ENCODE results near the gene STK10. TPM values are rescaled to one million over a fixed set of nuclear protein-coding genes. Genes with fewer than 3 reads are reported as not detected.

Gene STK10
- total RNA-seq, 2 donors from 2014 or later, result 25.6 to 39.2 TPM

DNA sequence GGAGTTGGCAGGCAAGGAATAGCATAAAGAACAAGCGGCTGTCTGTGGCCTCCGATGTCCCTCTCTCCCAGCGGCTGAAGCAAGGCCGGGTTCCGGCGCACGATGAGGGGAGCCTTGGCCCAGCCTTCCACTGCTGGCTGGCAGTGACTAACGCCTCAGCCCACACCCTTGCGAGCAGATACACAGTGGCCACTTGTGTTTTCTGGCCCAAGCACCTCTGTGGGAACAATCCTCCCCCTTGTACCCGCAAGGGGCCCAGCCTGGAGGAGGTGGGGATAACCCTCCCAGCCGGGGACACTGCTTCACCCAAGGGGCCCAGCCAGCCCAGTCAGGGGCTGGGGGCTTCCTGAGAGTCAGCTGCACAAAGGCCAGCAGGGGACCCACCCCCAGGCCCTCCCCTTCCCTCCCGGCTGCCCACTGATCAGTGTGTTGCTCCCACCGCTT is 23.2 kb downstream of the STK10 start:
- H3K27me3 ChIP-seq (replicated peaks; ENCODE audit: insufficient read depth), result no peaks in the 10 kb centered on the region
- H3K36me3 ChIP-seq, result no peaks in the 10 kb centered on the region
- peaks cover 0 to under 1% of the 10 kb centered on the region in 2 donors for H3K4me1 ChIP-seq (ENCODE audit: control insufficient read depth in 1 of 2, low read depth in 2 of 2)
- no peak overlapping the region for H3K27ac ChIP-seq
- DNase-seq (ENCODE audit: low spot score) (no peak), ATAC-seq (ENCODE audit: insufficient number of reproducible peaks, low FRiP score, low read depth) (no peak)
- no peak overlapping the region for H3K4me3 ChIP-seq
- TF ChIP-seq CTCF (IDR thresholded peaks at IDR 0.05), result no peak
- no peaks in the 10 kb centered on the region for H3K9me3 ChIP-seq

DNA sequence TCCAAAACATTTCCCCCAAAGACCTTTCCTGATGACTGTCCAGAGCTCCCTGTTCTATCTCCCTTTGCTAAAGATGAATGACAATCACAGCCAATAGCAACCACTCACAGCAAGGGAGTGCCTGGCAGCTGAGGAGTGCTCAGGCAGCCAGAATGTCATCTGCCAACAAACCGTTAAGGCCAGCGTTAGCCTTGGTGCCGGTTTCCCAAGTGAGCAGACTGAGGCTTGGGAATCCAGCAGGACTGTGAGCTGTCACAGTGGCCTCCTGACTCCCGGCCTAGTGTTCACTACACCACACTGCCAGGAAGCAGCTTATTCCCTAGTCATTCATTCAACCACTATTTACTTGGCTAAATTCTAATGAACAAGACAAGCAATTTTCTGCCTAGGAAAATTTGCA is 24.7 kb downstream of the STK10 start:
- H3K4me3 ChIP-seq, result no peak overlapping the region
- H3K9me3 ChIP-seq, result no peaks in the 10 kb centered on the region
- TF ChIP-seq CTCF (IDR thresholded peaks at IDR 0.05), result no peak
- H3K27ac ChIP-seq, result no peak overlapping the region
- no peaks in the 10 kb centered on the region for H3K4me1 ChIP-seq (ENCODE audit: control insufficient read depth in 1 of 2, low read depth in 2 of 2)
- no peaks in the 10 kb centered on the region for H3K36me3 ChIP-seq
- DNase-seq (ENCODE audit: low spot score), result no peak
- no peak for ATAC-seq (ENCODE audit: insufficient number of reproducible peaks, low FRiP score, low read depth)
- H3K27me3 ChIP-seq (replicated peaks; ENCODE audit: insufficient read depth), result no peaks in the 10 kb centered on the region

GRCh38 chr5:172162987-172163343 is 25.1 kb downstream of the STK10 start:
- DNase-seq (ENCODE audit: low spot score), result no peak
- Histone ChIP-seq H3K4me3 (no peak overlapping the region), H3K4me1 (ENCODE audit: control insufficient read depth in 1 of 2, low read depth in 2 of 2) (no peaks in the 10 kb centered on the region), H3K27me3 (replicated peaks; ENCODE audit: insufficient read depth) (no peaks in the 10 kb centered on the region), H3K27ac (no peak overlapping the region), H3K9me3 (no peaks in the 10 kb centered on the region), H3K36me3 (no peaks in the 10 kb centered on the region)
- TF ChIP-seq CTCF (IDR thresholded peaks at IDR 0.05), result no peak
- ATAC-seq (ENCODE audit: insufficient number of reproducible peaks, low FRiP score, low read depth), result no peak

- H3K27ac ChIP-seq, result no peak overlapping the region
- no peak overlapping the region for H3K4me3 ChIP-seq
- no peaks in the 10 kb centered on the region for H3K4me1 ChIP-seq (ENCODE audit: control insufficient read depth in 1 of 2, low read depth in 2 of 2)
- TF ChIP-seq CTCF (IDR thresholded peaks at IDR 0.05), result no peak
- no peaks in the 10 kb centered on the region for H3K27me3 ChIP-seq (replicated peaks; ENCODE audit: insufficient read depth)
- H3K36me3 ChIP-seq, result no peaks in the 10 kb centered on the region
- ATAC-seq (ENCODE audit: insufficient number of reproducible peaks, low FRiP score, low read depth) (no peak), DNase-seq (ENCODE audit: low spot score) (no peak)
- no peaks in the 10 kb centered on the region for H3K9me3 ChIP-seq
Observed at GRCh38 chr5:172162323-172162986, 25.6 kb downstream of the STK10 start.

DNA sequence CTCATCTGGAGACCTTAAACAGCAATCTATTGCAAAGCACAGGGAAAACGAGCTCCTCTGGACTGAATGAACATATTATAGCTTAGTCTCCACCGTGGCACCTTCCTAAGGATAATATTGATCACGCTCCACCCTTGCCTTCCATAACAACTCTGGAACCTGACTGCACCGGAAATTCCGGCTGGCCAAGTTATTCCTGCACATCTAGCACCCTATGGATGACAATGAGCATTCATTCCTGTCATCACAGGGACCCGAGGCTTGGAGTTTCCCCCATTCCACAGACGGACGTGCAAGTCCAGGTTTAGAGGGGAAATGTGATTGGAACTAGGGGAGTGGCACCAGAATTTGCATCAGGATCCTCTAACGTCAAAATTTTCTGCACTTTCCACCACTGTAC is 27.5 kb downstream of the STK10 start:
- TF ChIP-seq CTCF (IDR thresholded peaks at IDR 0.05), result no peak
- no peak for DNase-seq (ENCODE audit: low spot score)
- H3K27me3 ChIP-seq (replicated peaks; ENCODE audit: insufficient read depth), result no peaks in the 10 kb centered on the region
- ATAC-seq (ENCODE audit: insufficient number of reproducible peaks, low FRiP score, low read depth), result no peak
- no peaks in the 10 kb centered on the region for H3K9me3 ChIP-seq
- peaks cover 4% of the 10 kb centered on the region for H3K36me3 ChIP-seq
- H3K4me1 ChIP-seq (ENCODE audit: control insufficient read depth in 1 of 2, low read depth in 2 of 2), result no peaks in the 10 kb centered on the region
- no peak overlapping the region for H3K4me3 ChIP-seq
- H3K27ac ChIP-seq, result no peak overlapping the region

Data from thoracic aorta (tissue), 2 donors.